Astrocyte (in vitro differentiated cells and primary cell): ENCODE results near the gene SEMG2. TPM values are rescaled to one million over a fixed set of nuclear protein-coding genes. Genes with fewer than 3 reads are reported as not detected.

ENCODE experiments used
- DNase-seq: peaks from one replicate; pipeline ENCODE4 v3.0.0-alpha.2; 2010; ENCODE audit warnings: low read depth
- FAIRE-seq: peaks from 2 replicates; lab custom pipeline; 2011; peaks lifted over from hg19 to GRCh38; lab: Jason Lieb, UNC
- H2AFZ ChIP-seq: 2 replicates; pipeline ENCODE4 v1.6.0; 2012; ENCODE audit warnings: low read depth, low read length, inconsistent platforms
- H3K27ac ChIP-seq: 2 replicates; pipeline ENCODE4 v1.5.1; 2011; ENCODE audit warnings: low read depth, low read length, inconsistent platforms
- H3K27me3 ChIP-seq: 2 replicates; pipeline ENCODE4 v1.6.0; 2011; ENCODE audit warnings: low read length, inconsistent platforms; ENCODE audit not compliant: insufficient read depth
- H3K36me3 ChIP-seq: 2 replicates; pipeline ENCODE4 v1.5.1; 2011; ENCODE audit warnings: low read length, inconsistent platforms; ENCODE audit not compliant: insufficient read depth
- H3K4me1 ChIP-seq: 2 replicates; pipeline ENCODE4 v1.5.1; 2011; ENCODE audit warnings: low read length, inconsistent platforms; ENCODE audit not compliant: insufficient read depth
- H3K4me2 ChIP-seq: 2 replicates; pipeline ENCODE4 v1.6.0; 2012; ENCODE audit warnings: low read length, inconsistent platforms
- H3K4me3 ChIP-seq: 2 replicates; pipeline ENCODE4 v1.5.1; 2011; ENCODE audit warnings: low read depth, mild to moderate bottlenecking, low read length, inconsistent platforms; ENCODE audit not compliant: insufficient read depth
- H3K79me2 ChIP-seq: 2 replicates; pipeline ENCODE4 v1.6.0; 2012; ENCODE audit warnings: mild to moderate bottlenecking, low read length, inconsistent platforms; ENCODE audit not compliant: insufficient read depth
- H3K9ac ChIP-seq: 2 replicates; pipeline ENCODE4 v1.6.0; 2012; ENCODE audit warnings: mild to moderate bottlenecking, low read length, inconsistent platforms
- H3K9me3 ChIP-seq: 2 replicates; pipeline ENCODE4 v1.5.1; 2012; ENCODE audit warnings: low read depth, mild to moderate bottlenecking, low read length, inconsistent platforms; ENCODE audit not compliant: insufficient read depth
- H4K20me1 ChIP-seq: 2 replicates; pipeline ENCODE4 v1.6.0; 2012; ENCODE audit warnings: low read length, inconsistent platforms; ENCODE audit not compliant: insufficient read depth
- H3K27ac Mint-ChIP-seq: one replicate; pipeline ENCODE4 v1.8.0; 2021; ENCODE audit warnings: mild to moderate bottlenecking, mixed read lengths; ENCODE audit not compliant: unreplicated experiment
- H3K27me3 Mint-ChIP-seq: one replicate; pipeline ENCODE4 v1.8.0; 2021; ENCODE audit warnings: low read depth, mixed read lengths; ENCODE audit not compliant: unreplicated experiment
- H3K36me3 Mint-ChIP-seq: one replicate; pipeline ENCODE4 v1.8.0; 2021; ENCODE audit warnings: low read depth, mixed read lengths; ENCODE audit not compliant: unreplicated experiment
- H3K4me1 Mint-ChIP-seq: one replicate; pipeline ENCODE4 v1.8.0; 2021; ENCODE audit warnings: low read depth, mixed read lengths; ENCODE audit not compliant: unreplicated experiment
- H3K4me3 Mint-ChIP-seq: one replicate; pipeline ENCODE4 v1.8.0; 2021; ENCODE audit warnings: mild to moderate bottlenecking, moderate library complexity, mixed read lengths; ENCODE audit not compliant: unreplicated experiment
- H3K9me3 Mint-ChIP-seq: one replicate; pipeline ENCODE4 v1.8.0; 2021; ENCODE audit warnings: mild to moderate bottlenecking, mixed read lengths; ENCODE audit not compliant: unreplicated experiment
- CTCF ChIP-seq: IDR thresholded peaks from 2 replicates; pipeline ENCODE4 v1.5.1; 2011; ENCODE audit warnings: low read depth, mild to moderate bottlenecking, inconsistent platforms, low read length, moderate library complexity; ENCODE audit not compliant: insufficient read depth
- EZH2 ChIP-seq: IDR thresholded peaks from 2 replicates; pipeline ENCODE4 v1.6.1; 2012; ENCODE audit warnings: mild to moderate bottlenecking, low read length, inconsistent platforms; ENCODE audit not compliant: insufficient read depth
- total RNA-seq: library from RNA; stranded (reverse); gene quantifications from 2 replicates; pipeline ENCODE4 v1.2.1, GENCODE V29; 2021

The SEMG2 gene
- total RNA-seq, 1 donor from 2014 or later = not detected

DNA sequence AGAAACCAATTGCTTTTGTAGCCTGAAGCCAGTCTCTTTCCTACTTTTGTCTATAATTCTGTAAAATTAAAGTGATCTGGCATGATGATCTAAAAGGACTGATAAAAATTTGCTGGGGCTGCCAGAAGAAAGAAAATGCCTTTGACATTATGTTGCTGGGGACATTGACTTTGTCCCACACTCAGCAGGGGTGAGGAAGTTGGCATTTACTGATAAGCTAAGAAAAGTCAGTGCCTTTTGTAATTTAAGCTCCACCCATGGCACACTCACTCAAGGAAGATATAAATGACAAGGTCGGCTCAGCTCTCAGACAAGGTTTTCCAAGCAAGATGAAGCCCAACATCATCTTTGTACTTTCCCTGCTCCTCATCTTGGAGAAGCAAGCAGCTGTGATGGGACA is 14.4 kb upstream of the SEMG2 start, which contains the start of gene SEMG1:
Gene SEMG1 (plus strand): TSS at position 309 of the 400 bp plus-strand sequence. CDS start 21 bp downstream, at position 330.
- Histone ChIP-seq H3K27me3 (peaks cover 2% of the 10 kb centered on the region), H3K9me3 (no peaks in the 10 kb centered on the region), H3K9ac (no peak within 1 kb of the TSS), H4K20me1 (no peaks in the 10 kb centered on the region), H3K36me3 (no peaks in the 10 kb centered on the region), H3K27ac (no peak within 1 kb of the TSS), H3K79me2 (no peaks in the 10 kb centered on the region), H3K4me2 (no peak within 1 kb of the TSS), H3K4me3 (no peak within 1 kb of the TSS), H3K4me1 (no peaks in the 10 kb centered on the region), H2AFZ (no peak within 1 kb of the TSS)
- Mint-ChIP-seq H3K9me3 (peaks cover 3% of the 10 kb centered on the region), H3K27ac (no peak within 1 kb of the TSS), H3K27me3 (peaks cover 2% of the 10 kb centered on the region), H3K4me3 (no peak within 1 kb of the TSS), H3K4me1 (no peaks in the 10 kb centered on the region), H3K36me3 (no peaks in the 10 kb centered on the region)
- no peak for DNase-seq
- FAIRE-seq = no peak
- TF ChIP-seq CTCF (no peak), EZH2 (no peak)

DNA sequence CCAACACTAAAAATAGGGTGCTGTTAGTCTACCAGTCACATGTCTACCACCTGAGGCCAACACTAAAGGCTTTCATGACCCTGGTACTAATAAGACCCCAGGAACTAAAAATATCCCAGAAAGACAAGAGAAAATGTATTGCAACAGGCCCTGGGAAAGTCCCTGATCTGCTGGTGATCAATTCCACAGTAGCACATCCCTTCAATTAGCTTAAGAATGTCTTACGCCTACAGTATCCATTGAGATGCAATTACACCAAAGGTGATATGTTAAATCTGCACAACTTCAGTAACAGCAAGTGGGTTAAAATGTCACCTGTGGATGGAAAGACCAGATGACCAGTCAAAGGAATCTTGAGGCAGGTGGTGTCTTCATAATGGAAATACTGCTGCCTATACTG is 11.2 kb upstream of the SEMG2 start:
- FAIRE-seq = no peak
- H3K4me2 ChIP-seq = no peak overlapping the region
- no peaks in the 10 kb centered on the region for H3K36me3 Mint-ChIP-seq

More for the DNA sequence above, 11.2 kb upstream of the SEMG2 start:
- Histone ChIP-seq H3K4me3 (no peak overlapping the region), H3K27ac (no peak overlapping the region), H3K79me2 (no peaks in the 10 kb centered on the region), H3K27me3 (peaks cover 2% of the 10 kb centered on the region), H3K4me1 (no peaks in the 10 kb centered on the region), H3K9me3 (no peaks in the 10 kb centered on the region), H3K9ac (no peak overlapping the region), H4K20me1 (no peaks in the 10 kb centered on the region), H3K36me3 (no peaks in the 10 kb centered on the region), H2AFZ (no peak overlapping the region)
- Mint-ChIP-seq H3K9me3 (peaks cover 3% of the 10 kb centered on the region), H3K27ac (no peak overlapping the region), H3K27me3 (peaks cover 3% of the 10 kb centered on the region), H3K4me1 (no peaks in the 10 kb centered on the region), H3K4me3 (no peak overlapping the region)
- no peak for TF ChIP-seq CTCF
- no peak for DNase-seq
